SK-N-SH (cell line): Measurements from ENCODE around the gene CALML6. TPM values are rescaled to one million over a fixed set of nuclear protein-coding genes. Genes with fewer than 3 reads are reported as not detected.

ENCODE experiments used
- CTCF ChIA-PET: fragments of 300-600, 350-600 bp; formaldehyde crosslinking; extraction: SDS; loops from one replicate; lab custom pipeline; 2021; lab: Yijun Ruan, JAX
- POLR2A ChIA-PET: fragments of 350-600 bp; sonication (Branson Sonifier 250); formaldehyde crosslinking; extraction: SDS; loops from one replicate; lab custom pipeline; 2020; ENCODE audit warnings: antibody characterized with exemption, inconsistent platforms; lab: Yijun Ruan, JAX
- DNase-seq: peaks from one replicate; pipeline ENCODE4 v3.0.0; 2012
- H2AFZ ChIP-seq: fragments of 200-600 bp; sonication (generic); 2 replicates; pipeline ENCODE4 v1.8.1; 2016; ENCODE audit warnings: antibody characterized with exemption, mild to moderate bottlenecking, low read depth
- H3F3A ChIP-seq: fragments of 200-600 bp; sonication (generic); replicated peaks from 2 replicates; pipeline ENCODE3; 2016; ENCODE audit warnings: antibody characterized with exemption, mild to moderate bottlenecking; ENCODE audit not compliant: insufficient read depth
- H3K27ac ChIP-seq, 2 experiments: fragments of 200-500 bp in 1 of 2; fragments of 200-600 bp in 1 of 2; sonication (Bioruptor generic) in 1 of 2; sonication (generic), shearing (Covaris generic) in 1 of 2; 2 replicates each; pipeline versions ENCODE4 v1.5.1 to v1.6.1; 2014 to 2016; ENCODE audit warnings: low read depth in 2 of 2, inconsistent platforms in 1 of 2, low read length in 1 of 2, mild to moderate bottlenecking in 1 of 2, mixed read lengths in 1 of 2
- H3K27me3 ChIP-seq: fragments of 200-600 bp; sonication (generic), shearing (Covaris generic); 2 replicates; pipeline ENCODE4 v1.6.1; 2016; ENCODE audit warnings: mixed run types; ENCODE audit not compliant: insufficient read depth
- H3K36me3 ChIP-seq, 2 experiments: fragments of 200-500 bp in 1 of 2; fragments of 200-600 bp in 1 of 2; sonication (Bioruptor generic) in 1 of 2; sonication (generic) in 1 of 2; replicated peaks in 1 of 2; 2 replicates each; pipeline versions ENCODE3 to v1.5.1; 2014 to 2016; ENCODE audit warnings: low read length in 1 of 2, mild to moderate bottlenecking in 1 of 2; ENCODE audit not compliant: insufficient read depth in 2 of 2, control insufficient read depth in 1 of 2
- H3K4me1 ChIP-seq, 2 experiments: fragments of 200-500 bp in 1 of 2; fragments of 200-600 bp in 1 of 2; sonication (Bioruptor generic) in 1 of 2; sonication (generic), shearing (Covaris generic) in 1 of 2; 2 replicates each; pipeline versions ENCODE4 v1.5.1 to v1.6.1; 2014 to 2016; ENCODE audit warnings: low read depth in 1 of 2, low read length in 1 of 2, mixed run types in 1 of 2; ENCODE audit not compliant: insufficient read depth in 2 of 2, control insufficient read depth in 1 of 2
- H3K4me2 ChIP-seq: fragments of 200-600 bp; sonication (generic), shearing (Covaris generic); 2 replicates; pipeline ENCODE4 v1.6.1; 2017; ENCODE audit warnings: mixed run types
- H3K4me3 ChIP-seq, 2 experiments: fragments of 200-500 bp in 1 of 2; fragments of 200-600 bp in 1 of 2; sonication (Bioruptor generic) in 1 of 2; sonication (generic), shearing (Covaris generic) in 1 of 2; 2 replicates each; pipeline versions ENCODE4 v1.5.1 to v1.8.1; 2014 to 2016; ENCODE audit warnings: low read depth in 2 of 2, inconsistent platforms in 1 of 2, low read length in 1 of 2, mild to moderate bottlenecking in 1 of 2, mixed read lengths in 1 of 2, moderate library complexity in 1 of 2
- H3K79me2 ChIP-seq: fragments of 200-600 bp; sonication (generic); 2 replicates; pipeline ENCODE4 v1.8.1; 2017; ENCODE audit warnings: mild to moderate bottlenecking; ENCODE audit not compliant: insufficient read depth
- H3K9ac ChIP-seq: fragments of 200-600 bp; sonication (generic); 2 replicates; pipeline ENCODE4 v1.6.1; 2017; ENCODE audit warnings: mixed run types
- H3K9me2 ChIP-seq: fragments of 200-600 bp; sonication (generic); 2 replicates; pipeline ENCODE4 v1.6.1; 2017; ENCODE audit warnings: mixed run types
- H3K9me3 ChIP-seq: fragments of 200-600 bp; sonication (generic); 2 replicates; pipeline ENCODE4 v1.6.1; 2017; ENCODE audit warnings: mixed run types, mild to moderate bottlenecking, moderate library complexity
- H4K20me1 ChIP-seq: fragments of 200-600 bp; sonication (generic); 2 replicates; pipeline ENCODE4 v1.6.1; 2017; ENCODE audit warnings: mild to moderate bottlenecking, mixed run types; ENCODE audit not compliant: insufficient read depth
- EP300 ChIP-seq, 2 experiments: IDR thresholded peaks; 2 replicates each; pipeline versions ENCODE4 v1.4.0 to v1.6.1; 2012; ENCODE audit warnings: borderline replicate concordance in 1 of 2, low read depth in 1 of 2, low read length in 1 of 2
- FOSL2 ChIP-seq: IDR thresholded peaks from 2 replicates; pipeline ENCODE4 v1.4.0; 2012; ENCODE audit warnings: low read depth, mild to moderate bottlenecking, moderate library complexity, borderline replicate concordance
- MEF2A ChIP-seq: IDR thresholded peaks from 2 replicates; pipeline ENCODE4 v1.4.0; 2012; ENCODE audit warnings: low read depth, borderline replicate concordance
- RCOR1 ChIP-seq: fragments of 150-350 bp; IDR thresholded peaks from 2 replicates; pipeline ENCODE4 v1.6.1; 2017; ENCODE audit warnings: antibody characterized with exemption, low read length
- TAF1 ChIP-seq: IDR thresholded peaks from 2 replicates; pipeline ENCODE4 v1.6.1; 2012; ENCODE audit warnings: low read depth, mild to moderate bottlenecking, low read length, moderate library complexity, borderline replicate concordance
- WGBS: methylation state at CpG from one replicate; pipeline ENCODE4 v1.1.6; 2017; ENCODE audit warnings: low lambda C conversion rate; 5-methylcytosine and 5-hydroxymethylcytosine counted together
- polyA plus RNA-seq, 3 experiments: library from polyadenylated mRNA; depleted of rRNA; stranded (reverse); fragments of >200 nt; gene quantifications; 2 replicates each; pipeline ENCODE4 v1.2.3, GENCODE V29; 2012
- TF ChIP-seq, protein P1 (sequence below): IDR thresholded peaks from 2 replicates; pipeline ENCODE4 v1.4.0; 2012; ENCODE audit warnings: low read depth, borderline replicate concordance
- TF ChIP-seq, protein P2 (sequence below): IDR thresholded peaks from 2 replicates; pipeline ENCODE4 v1.4.0; 2012; ENCODE audit warnings: low read depth
- TF ChIP-seq, protein P3 (sequence below): IDR thresholded peaks from 2 replicates; pipeline ENCODE4; 2012
- TF ChIP-seq, protein P4 (sequence below): IDR thresholded peaks from 2 replicates; pipeline ENCODE4 v1.6.1; 2012; ENCODE audit warnings: mild to moderate bottlenecking, low read depth, low read length, moderate library complexity

Gene CALML6
- polyA plus RNA-seq, 1 of the 3 experiments (the other 2 are of a cell fraction) = 0.87 TPM

DNA sequence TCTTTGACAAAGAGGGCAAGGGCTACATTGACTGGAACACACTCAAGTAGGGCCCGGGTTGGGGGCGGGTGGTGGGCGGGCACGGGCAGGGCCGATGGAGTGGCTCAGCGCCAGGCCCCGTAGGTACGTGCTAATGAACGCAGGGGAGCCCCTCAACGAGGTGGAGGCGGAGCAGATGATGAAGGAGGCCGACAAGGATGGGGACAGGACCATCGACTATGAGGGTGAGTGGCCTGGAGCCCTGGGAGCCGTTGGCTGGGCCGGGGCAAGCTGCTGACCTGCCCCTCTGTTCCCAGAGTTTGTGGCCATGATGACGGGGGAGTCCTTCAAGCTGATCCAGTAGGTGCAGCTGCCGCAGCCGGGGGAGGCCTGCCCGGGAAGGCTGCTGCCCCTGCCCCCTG, 1.8 kb downstream of the CALML6 start (continued):
- TF ChIP-seq, protein P1, sequence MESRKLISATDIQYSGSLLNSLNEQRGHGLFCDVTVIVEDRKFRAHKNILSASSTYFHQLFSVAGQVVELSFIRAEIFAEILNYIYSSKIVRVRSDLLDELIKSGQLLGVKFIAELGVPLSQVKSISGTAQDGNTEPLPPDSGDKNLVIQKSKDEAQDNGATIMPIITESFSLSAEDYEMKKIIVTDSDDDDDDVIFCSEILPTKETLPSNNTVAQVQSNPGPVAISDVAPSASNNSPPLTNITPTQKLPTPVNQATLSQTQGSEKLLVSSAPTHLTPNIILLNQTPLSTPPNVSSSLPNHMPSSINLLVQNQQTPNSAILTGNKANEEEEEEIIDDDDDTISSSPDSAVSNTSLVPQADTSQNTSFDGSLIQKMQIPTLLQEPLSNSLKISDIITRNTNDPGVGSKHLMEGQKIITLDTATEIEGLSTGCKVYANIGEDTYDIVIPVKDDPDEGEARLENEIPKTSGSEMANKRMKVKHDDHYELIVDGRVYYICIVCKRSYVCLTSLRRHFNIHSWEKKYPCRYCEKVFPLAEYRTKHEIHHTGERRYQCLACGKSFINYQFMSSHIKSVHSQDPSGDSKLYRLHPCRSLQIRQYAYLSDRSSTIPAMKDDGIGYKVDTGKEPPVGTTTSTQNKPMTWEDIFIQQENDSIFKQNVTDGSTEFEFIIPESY = no peak
- TF ChIP-seq FOSL2 = no peak
- TF ChIP-seq RCOR1 = no peak
- TF ChIP-seq, all 33 proteins: peak for 0

DNA sequence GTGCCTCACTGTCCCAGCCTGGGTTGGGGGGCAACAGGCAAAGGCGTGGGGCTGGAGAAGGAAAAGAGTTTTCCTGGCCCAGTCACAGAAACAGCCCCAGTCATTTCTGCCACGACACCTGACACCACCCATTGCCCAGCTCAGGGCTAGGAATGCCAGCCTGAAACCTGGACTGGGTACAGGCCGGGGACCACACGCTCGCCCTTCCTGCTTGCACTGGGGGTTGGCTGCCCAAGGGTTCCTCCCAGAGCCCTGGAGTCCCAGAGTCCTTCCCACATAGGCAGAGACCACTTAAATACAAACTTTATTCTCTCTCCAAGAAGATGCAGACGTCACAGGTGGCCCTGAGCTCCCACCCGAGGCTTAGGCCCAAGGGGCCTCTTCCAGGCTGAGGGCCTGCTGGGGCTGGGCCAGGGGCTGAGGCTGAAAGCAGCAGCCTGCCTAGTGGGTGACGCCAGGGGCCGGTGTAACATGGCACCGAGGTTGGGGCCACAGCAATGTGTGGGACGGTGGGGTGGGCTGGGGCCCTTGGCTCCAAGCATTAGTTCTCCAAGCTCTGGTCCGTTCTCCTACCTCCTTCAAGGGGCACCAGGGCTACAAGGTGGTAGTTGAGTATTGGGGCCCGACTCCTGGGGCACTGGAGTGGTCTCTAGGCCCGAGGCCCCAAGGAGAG, 2.4 kb downstream of the CALML6 start:
- Histone ChIP-seq H4K20me1 (no peaks in the 10 kb centered on the region), H2AFZ (no peak overlapping the region), H3F3A (no peaks in the 10 kb centered on the region), H3K27ac (no peak overlapping the region), H3K9ac (no peak overlapping the region), H3K79me2 (no peaks in the 10 kb centered on the region), H3K4me2 (no peak overlapping the region), H3K36me3 (no peaks in the 10 kb centered on the region), H3K4me1 (peaks cover 0 to 19% of the 10 kb centered on the region in 2 experiments; a peak in 1 of 4 replicates), H3K9me2 (no peaks in the 10 kb centered on the region), H3K9me3 (no peaks in the 10 kb centered on the region), H3K27me3 (no peaks in the 10 kb centered on the region), H3K4me3 (no peak overlapping the region)
- 90% methylated on average over 8 of the region's 14 CpGs for WGBS
- POLR2A ChIA-PET = no interaction called here
- CTCF ChIA-PET = interaction anchor here (1.1 to 3.6 kb wide), 4 partner anchors 8 to 129 kb away, joined by 4 to 13 read pairs (median 8); no protein-coding TSS in a partner anchor
- TF ChIP-seq TAF1 = no peak
- TF ChIP-seq, protein P2, sequence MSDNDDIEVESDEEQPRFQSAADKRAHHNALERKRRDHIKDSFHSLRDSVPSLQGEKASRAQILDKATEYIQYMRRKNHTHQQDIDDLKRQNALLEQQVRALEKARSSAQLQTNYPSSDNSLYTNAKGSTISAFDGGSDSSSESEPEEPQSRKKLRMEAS = no peak
- no peak for TF ChIP-seq MEF2A
- no peak for TF ChIP-seq EP300 (IDR thresholded peaks at IDR 0.05; ENCODE audit: borderline replicate concordance in 1 of 2, low read depth in 1 of 2, low read length in 1 of 2)
- TF ChIP-seq, protein P3, sequence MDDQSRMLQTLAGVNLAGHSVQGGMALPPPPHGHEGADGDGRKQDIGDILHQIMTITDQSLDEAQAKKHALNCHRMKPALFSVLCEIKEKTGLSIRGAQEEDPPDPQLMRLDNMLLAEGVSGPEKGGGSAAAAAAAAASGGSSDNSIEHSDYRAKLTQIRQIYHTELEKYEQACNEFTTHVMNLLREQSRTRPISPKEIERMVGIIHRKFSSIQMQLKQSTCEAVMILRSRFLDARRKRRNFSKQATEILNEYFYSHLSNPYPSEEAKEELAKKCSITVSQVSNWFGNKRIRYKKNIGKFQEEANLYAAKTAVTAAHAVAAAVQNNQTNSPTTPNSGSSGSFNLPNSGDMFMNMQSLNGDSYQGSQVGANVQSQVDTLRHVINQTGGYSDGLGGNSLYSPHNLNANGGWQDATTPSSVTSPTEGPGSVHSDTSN = no peak
- TF ChIP-seq, protein P4, sequence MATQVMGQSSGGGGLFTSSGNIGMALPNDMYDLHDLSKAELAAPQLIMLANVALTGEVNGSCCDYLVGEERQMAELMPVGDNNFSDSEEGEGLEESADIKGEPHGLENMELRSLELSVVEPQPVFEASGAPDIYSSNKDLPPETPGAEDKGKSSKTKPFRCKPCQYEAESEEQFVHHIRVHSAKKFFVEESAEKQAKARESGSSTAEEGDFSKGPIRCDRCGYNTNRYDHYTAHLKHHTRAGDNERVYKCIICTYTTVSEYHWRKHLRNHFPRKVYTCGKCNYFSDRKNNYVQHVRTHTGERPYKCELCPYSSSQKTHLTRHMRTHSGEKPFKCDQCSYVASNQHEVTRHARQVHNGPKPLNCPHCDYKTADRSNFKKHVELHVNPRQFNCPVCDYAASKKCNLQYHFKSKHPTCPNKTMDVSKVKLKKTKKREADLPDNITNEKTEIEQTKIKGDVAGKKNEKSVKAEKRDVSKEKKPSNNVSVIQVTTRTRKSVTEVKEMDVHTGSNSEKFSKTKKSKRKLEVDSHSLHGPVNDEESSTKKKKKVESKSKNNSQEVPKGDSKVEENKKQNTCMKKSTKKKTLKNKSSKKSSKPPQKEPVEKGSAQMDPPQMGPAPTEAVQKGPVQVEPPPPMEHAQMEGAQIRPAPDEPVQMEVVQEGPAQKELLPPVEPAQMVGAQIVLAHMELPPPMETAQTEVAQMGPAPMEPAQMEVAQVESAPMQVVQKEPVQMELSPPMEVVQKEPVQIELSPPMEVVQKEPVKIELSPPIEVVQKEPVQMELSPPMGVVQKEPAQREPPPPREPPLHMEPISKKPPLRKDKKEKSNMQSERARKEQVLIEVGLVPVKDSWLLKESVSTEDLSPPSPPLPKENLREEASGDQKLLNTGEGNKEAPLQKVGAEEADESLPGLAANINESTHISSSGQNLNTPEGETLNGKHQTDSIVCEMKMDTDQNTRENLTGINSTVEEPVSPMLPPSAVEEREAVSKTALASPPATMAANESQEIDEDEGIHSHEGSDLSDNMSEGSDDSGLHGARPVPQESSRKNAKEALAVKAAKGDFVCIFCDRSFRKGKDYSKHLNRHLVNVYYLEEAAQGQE = no peak
- no peak for DNase-seq
